GM21528 (cell line): ENCODE measurements around the gene ZNF862.
"Not testable (repeated sequence)": the region's sequence is repeated elsewhere in the genome, so short reads cannot be mapped to it uniquely, and the experiment has no call there.

ENCODE experiments used
- ATAC-seq: cut with Tn5 transposase; IDR thresholded peaks from one replicate; pipeline ENCODE4 v1.9.1; 2021; ENCODE audit warnings: mild to moderate bottlenecking, moderate library complexity; ENCODE audit not compliant: unreplicated experiment, low FRiP score

Gene ZNF862

DNA sequence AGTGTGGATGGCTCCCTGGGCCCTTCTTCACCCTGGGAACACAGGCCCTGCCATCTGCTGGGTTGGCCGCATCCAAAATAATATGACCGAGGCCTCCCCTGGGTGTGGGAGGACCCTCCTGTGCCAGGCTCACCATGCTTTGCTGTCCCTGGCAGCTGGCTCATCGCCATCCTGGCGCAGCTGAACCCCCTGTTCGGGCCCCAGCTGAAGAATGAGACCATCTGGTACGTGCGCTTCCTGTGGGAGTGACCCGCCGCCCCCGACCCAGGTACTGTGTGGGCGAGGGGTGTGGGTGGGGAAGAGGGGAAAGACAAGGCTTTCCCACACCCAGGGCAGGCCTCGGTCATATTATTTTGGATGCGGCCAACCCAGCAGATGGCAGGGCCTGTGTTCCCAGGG is 40.3 kb downstream of the ZNF862 start:
- ATAC-seq: no peak

DNA sequence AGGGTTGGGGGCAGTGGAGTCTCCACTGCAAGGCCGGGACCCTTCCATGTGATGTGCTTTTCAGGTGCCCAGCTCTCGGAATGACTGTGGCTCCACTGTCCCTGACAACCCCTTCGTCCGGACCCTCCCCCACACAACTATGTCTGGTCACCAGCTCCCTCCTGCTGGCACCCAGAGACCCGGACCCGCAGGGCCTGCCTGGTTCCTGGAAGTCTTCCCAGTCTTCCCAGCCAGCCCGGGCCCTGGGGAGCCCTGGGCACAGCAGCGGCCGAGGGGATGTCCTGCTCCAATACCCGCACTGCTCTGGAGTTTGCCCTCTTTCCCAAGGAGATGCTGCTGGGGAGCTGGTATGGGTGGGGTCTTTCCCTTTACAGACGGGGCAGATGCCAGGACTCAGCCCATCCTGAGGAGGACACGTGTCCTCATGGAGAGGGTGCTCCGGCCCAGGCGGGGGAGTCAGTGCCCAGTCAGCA is 41.1 kb downstream of the ZNF862 start:
- ATAC-seq: no peak

DNA sequence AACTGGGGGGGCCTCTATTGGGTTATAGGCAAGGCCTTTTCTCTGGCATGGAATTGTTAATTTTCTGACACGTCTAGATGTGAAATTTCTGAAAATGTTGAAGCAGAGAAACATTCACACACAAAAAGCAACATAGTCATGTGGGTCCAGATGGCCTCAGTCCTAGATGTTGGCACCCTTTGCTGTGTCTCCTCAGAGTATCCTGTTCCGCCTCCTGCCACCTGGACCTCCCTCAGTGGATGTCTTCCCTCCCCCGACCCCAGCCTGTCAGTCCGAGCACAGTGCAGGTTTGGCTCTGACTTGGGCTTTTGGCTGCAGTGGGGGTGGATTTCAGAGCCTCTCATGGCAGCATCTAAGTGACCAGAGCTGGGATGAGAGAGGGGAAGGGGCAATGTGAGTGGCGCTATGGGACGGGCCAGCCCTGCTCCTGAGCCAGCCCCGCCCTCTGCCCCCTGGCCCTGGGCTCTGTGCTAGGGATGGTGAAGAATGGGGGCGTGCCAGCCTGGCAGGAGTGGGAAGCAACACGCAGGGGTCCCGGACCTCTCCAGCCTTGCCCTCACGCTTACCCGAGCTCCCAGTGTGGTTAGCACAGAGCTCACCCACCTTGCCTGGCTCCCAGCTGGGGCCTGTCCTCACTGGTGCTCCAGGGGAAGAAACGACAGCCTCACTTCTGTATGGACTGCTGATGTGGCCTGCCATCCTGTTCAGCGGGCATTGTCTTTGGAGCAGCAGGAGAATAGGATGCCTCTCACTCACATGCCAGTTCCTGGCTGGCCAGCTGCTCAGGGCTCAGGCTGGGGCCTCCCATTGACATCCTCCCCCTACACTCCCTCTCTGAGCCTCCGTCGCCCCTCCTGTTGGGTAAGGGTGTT is 41.8 kb downstream of the ZNF862 start:
- no peak for ATAC-seq

DNA sequence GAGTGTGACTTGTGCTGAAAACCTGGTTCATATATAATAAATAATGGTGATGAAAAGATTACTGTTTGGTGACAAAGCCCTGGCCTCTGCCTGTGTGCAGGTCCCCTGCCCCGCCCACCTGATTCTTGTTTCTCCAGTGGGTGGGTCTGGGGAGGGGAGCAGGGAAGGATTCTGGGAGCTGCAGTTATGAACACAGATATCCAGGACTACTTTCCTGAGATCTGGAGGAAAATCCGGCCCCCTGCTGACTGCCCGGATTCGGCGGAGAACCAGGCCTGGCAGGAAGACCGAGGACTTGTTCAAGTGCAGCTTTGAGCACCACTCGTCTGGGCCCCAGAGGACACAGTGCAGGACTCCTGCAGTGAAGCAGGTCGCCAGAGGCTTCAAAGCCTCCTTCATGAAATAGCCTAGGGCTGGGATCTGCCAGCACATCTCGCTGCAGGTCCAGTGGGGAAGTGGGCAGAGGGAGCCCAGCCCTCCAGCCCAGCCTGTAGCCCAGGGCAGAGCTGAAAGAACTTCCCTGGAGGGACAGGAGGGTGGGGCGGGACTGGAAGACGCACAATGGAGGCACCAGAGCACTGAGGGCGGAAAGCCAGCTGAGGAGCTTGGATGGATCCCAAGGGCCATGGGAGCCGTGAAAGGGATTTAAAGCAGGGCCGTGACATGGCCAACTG is 42.6 kb downstream of the ZNF862 start:
- no peak for ATAC-seq

DNA sequence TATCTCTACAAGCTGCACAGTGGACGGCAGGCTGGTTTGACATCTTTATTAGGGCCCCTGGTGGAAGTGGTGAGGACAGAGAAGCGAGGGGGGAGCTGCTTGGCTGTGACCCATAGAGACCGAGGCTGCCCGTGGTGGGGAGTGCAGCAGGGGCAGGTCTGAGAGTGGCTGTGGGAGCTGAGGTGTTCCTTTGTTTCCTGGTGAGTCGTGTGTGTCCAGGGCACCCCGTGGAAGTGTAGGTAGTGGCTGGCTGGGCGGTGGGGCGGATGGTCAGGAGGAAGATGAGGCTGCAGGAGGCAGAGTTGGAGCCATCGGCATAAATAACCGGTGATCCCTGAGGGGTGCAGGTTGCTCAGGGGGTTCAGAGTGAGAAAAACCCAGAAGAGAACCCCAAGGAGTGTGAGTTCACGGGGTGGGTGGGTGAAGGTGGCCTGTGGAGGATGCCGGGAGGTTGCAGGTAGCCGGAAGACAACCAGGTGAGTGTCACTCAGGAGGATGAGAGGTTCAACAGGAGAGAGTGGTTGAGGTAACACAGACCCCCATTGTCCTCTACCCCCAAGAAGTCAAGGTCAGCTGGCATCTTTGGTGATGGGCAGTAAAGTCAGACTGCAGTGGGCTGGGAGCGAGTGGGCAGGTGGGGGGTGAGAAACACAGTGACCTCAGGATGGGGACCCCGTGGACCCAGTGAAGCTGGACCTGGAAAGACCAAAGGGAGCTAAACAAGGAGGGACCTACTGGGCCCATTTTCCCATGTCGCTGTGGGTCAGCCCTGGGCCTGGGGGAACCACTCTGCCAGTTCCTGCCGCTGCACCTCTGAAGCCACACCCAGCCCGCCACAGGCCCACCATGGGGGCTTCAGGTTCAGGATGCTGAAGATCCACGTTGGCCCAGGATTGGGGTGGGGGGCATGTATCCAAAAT is 43.4 kb downstream of the ZNF862 start:
- ATAC-seq: no peak

DNA sequence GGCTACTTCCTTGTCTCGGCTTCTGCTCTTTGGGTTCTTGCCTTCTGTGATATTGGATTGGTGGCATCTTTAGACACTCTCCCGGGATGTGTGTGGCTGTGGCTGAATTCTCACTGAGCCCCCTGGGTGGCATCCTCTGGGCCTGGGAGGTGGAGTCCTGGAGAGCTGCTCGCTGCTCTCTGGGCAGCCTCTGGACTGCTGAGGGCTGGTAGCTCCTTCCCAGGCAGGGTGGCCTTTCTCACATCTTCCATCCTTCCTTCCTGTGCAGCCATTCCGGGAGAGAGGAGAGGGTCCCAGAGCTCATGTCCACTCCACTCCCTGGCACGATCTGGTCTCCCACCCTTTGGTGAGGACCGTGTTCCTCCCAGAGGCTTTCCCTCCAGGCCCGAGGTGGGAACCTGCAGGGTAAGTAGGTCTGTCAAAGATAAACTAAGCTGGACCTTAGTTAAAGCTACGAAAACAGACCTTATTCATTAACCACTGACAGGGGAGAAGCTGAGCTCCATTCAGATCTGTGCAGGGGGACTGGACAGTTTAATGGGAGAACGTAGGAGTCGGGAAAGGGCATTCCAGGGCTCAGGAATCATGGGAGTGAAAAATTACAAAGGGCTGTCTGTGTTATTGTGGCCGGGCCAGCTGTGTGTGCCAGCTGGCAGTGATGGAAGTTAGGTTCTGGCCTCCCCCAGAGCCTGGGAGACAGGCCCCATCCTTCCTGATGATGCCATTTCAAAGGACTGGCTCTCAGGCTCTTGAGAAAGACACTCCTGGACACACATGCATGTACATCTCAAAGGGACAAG is 44.3 kb downstream of the ZNF862 start:
- no peak for ATAC-seq

DNA sequence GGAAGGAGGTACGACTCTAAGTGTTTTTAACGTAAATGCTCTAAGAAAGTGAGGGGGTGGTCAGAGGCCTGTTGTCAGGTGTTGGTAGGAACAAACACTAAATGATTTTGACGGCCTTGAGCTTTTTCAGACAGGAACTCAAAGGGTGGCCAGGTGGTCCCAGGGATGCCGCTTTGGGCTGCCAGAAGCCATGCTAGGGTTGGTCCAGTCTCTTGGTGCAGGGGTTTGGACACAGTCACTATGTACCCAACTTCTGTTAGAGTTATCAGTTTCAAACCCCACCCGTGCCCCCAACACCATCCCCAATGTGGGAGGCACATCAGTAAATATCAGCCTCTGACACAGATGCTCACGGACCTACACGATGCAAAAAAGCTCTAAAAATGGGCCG is 44.9 kb downstream of the ZNF862 start:
- ATAC-seq: no peak

DNA sequence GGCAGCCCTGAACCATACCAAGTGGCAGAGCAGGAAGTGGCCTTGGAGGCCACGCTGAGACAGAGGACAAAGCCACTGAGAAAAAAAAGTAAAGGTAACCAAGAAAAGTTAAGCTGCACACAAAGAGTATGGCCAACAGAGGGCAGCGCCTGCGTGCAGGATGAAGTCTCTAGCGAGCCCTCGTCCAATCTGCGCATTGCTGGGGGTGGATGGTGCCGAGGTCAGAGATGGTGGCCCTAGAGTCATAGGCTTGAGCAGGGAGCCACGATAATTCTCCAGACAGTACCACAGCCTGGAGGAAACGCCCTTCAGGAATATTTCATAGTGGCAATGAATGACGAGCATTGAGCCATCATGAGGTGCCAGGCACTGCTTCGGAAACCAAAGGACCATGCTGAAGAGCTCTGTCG is 45.3 kb downstream of the ZNF862 start:
- ATAC-seq: no peak

DNA sequence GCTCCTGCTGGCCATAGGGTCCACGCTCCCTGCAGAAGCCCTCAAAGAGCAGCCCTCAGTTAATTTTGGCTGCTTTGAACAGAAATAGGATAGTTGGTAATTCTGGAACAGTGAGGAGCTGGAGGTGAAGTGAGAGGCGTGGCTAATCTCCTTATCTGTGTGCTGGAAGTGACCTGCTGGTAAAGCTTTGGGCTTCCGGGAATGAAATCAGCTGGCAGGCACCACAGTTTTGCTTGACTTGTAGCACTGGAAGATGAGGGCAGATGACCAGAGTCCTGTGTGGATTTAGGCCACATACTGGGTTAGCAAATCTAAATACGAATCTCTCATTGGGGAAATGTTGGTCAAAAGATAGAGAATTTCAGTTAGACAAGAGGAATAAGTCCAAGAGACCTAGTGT is 45.8 kb downstream of the ZNF862 start:
- no peak for ATAC-seq

DNA sequence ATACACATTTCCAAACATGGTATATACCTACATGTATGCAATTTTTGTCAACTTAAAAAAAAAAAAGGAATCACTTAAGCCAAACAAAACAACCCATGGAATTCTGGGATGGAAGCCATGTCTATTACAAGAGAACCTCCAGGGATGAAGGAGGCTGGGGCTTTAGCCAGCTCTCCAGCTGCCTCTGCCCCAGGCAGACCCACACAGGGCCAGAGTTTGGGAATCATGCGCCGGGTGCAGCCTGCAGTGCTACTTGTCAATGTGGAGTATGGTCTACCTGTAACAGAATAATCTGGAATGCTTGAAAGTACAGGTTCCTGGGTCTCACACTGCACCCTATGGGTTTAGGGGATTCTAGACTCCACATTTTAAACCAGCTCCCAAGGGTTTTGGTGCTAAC is 46.4 kb downstream of the ZNF862 start:
- no peak for ATAC-seq

DNA sequence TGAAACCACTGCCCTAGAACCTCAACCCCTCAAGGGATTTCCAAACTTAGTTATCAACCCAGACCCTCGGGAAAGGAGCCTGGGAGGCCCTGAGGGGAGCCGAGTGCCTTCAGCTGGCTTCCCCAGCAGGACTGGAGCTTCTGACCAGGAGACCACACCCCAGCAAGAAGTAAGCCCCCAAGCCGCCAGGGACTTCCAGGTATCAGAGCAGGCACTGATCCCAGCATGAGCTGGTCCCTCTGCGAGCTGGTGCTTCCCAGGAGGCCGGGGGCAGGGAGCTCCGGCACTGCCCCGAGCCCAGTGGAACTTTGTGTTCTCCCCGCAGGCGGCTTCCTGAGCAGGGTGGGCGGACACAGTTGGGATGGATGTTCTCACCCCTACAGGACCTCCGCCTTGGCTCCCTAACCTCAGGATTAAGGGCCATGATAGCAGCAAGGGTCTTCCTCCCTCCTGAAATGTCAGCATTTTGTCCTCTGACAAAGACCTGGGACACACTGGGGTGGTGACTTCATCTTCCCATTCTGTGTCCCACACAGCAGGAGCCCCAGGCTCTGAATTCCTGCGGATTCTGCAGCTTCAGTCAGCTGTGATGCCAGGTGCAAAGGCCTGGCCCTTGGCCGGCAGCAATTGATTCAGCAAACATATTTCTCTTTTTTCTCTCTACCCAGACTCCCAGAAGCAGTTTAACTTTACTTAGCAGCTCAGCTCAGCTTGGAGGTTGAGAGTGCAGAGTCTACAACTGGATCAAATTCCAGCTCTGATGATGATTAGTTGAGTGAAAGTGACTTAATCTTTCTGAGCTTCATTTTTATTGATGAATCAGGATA is 47.2 kb downstream of the ZNF862 start:
- ATAC-seq: no peak

DNA sequence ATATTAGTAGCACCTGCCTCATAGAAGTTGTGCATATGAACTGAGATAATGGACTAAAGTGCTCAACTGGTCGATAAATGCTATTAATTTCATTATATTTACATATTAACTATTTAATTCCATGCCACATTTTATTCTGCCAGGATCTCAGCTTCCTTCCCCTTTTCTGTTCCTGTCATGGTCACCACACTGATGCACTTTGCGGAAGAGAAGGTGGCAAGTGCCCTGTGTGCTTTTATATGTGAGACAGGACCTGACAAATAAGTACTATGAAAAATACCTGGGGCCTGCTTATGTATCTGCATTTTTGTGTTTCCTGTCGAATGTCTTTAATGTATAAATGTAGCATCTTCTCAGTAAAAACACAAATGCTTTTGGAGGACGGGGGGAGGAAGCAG is 47.8 kb downstream of the ZNF862 start:
- no peak for ATAC-seq

DNA sequence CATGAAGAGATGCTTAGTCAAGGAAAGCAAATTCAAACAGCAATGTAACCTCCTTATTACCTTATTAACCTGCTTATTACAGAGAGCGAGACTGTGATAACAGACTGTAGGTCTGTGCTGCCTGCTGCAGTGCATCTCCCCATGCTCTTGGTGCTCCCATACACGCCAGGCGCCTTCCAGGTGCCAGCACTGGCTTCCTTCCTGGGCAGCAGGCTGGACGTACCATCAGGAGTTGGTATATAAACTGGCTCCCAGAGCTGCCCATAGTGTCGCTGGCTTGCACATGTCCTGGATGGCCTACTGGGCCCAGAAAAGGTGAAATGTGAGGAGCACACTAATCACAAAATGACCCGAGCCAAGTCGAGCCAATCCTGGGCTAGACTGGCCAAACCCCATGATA is 49.1 kb downstream of the ZNF862 start:
- ATAC-seq: no peak

DNA sequence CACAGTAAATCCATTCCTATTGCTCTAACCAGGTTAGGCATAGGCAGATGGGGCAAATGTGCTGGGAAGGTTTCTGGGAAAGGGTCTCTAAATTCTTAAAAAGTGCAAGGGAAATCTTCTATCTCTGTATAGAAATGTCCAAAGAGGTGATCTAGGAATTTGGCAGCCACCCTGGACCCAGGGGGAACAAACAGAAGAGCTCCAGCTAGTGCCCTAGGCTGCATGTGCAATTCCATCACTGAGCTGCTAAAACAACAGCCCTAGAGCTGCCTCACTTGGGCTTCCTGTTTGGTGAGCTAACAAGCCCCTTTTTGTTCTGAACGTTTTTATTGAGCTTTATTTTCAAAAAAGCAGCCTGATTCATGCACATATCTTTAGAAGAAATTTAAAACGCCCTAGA is 52.5 kb downstream of the ZNF862 start:
- ATAC-seq: not testable (repeated sequence)

DNA sequence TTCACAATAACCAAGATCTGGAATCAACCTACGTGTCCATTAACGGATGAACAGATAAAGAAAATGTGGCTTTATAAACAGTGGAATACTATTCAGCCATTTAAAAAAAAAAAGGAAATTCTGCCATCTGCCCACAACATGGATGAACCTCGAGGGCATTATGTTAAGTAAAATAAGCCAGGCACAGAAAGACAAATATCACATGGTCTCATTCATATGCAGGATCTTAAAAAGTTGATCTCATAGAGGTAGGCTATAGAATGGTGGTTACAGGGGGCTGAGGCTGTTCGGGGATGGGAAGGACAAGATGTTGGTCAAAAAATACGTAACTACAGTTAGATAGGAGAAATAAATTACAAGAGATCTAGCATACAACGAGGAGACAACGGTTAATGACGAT is 56.8 kb downstream of the ZNF862 start:
- ATAC-seq: not testable (repeated sequence)

DNA sequence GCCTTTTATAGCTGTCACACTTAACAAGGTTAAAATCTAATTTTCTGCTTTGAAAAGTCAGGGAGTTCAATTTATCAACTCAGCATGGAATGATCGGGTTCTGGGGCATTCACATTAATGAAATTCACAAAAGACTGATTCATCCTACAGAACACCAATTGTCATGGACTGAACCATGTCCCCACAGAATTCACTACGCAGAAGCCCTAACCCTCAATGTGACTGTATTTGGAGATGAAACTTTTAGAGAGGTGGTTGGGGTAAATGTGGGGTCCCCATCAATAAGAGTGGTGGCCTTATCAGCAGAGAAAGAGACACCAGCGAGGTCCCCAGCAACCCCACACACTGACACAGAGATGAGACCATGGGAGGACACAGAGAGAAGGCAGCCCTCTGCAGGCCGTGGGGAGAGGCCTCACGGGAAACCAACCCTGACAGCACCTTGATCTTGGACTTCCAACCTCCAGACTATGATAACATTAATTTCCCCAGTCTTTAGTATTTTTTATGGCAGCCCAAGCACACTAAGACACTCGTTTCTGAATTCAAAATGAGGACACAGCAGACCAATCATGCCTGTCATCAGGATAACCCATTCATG is 69.7 kb downstream of the ZNF862 start:
- ATAC-seq: not testable (repeated sequence)

DNA sequence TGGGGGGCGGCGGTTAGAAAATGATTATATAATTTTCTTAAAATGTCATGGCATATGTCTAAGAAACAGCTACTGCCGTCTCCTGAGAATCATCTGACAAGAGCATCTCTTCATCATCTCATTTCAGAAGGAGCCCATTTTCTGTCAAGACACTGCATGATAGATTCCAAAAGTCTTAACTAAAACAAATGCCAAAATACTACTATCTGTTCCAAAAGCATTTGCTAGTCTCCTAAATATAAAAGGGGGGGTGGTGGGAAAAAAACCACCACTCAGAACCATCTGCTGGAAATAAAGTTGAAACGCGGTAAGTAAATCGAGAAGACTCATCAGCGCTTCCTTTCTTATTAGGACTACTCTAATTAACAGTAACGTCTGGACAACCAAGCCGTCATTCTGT is 72.0 kb downstream of the ZNF862 start:
- not testable (repeated sequence) for ATAC-seq

DNA sequence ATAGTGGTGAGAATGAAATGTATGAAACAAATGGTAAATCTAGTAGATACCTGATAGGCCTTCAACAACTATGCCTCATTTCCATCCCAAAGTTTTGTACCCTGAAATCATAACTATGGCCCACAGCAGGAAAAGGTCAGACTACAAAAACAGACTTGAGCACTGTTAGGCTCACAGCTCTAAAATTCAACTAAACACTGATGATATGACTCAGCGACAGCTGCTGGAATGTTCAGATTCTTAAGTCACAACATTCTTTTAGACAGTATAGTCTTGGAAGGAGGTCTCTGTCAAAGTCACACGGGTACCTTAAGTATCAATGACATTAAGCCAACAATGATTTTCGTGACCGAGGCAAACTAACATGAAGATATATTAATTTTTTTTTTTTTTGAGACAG is 74.0 kb downstream of the ZNF862 start:
- not testable (repeated sequence) for ATAC-seq
